ENCODE measurements around the gene PTPN22.

Gene PTPN22

DNA sequence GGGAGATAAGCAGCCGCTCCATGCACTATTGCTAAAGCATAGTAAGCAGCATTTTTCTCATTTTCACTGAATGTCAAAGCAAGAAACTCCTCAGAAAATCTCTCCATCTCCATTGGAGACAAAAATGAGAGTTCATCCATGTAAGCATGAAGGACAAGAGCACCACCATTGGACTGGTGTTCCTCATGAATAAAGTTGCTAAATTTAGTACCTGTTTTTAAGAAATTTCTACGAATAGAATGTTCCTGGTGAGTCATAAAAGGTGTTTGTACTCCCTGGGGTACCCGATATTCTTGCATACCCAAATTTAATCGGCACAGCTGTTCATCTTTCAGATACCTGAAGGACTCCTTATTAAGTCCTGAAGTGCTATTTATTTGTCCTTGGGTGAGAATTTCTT, 74.0 kb downstream of the PTPN22 start:
- TF ChIP-seq EZH2phosphoT487 (conservative IDR thresholded peaks at IDR 0.05; ENCODE audit: low read length), result no peak
- TF ChIP-seq, protein P1, sequence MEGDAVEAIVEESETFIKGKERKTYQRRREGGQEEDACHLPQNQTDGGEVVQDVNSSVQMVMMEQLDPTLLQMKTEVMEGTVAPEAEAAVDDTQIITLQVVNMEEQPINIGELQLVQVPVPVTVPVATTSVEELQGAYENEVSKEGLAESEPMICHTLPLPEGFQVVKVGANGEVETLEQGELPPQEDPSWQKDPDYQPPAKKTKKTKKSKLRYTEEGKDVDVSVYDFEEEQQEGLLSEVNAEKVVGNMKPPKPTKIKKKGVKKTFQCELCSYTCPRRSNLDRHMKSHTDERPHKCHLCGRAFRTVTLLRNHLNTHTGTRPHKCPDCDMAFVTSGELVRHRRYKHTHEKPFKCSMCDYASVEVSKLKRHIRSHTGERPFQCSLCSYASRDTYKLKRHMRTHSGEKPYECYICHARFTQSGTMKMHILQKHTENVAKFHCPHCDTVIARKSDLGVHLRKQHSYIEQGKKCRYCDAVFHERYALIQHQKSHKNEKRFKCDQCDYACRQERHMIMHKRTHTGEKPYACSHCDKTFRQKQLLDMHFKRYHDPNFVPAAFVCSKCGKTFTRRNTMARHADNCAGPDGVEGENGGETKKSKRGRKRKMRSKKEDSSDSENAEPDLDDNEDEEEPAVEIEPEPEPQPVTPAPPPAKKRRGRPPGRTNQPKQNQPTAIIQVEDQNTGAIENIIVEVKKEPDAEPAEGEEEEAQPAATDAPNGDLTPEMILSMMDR (IDR thresholded peaks at IDR 0.05; ENCODE audit: insufficient read depth, low read length, poor library complexity, severe bottlenecking), result no peak
- Histone ChIP-seq H3K9ac (ENCODE audit: low read length) (no peak overlapping the region), H3K79me2 (ENCODE audit: insufficient read depth, low read length) (peaks cover 49% of the 10 kb centered on the region), H3K27ac (ENCODE audit: low read depth, low read length) (no peak overlapping the region), H3F3A (ENCODE audit: insufficient read depth) (no peaks in the 10 kb centered on the region), H3K4me3 (ENCODE audit: insufficient read depth, low read length, poor library complexity, severe bottlenecking) (no peak overlapping the region), H3K9me3 (ENCODE audit: insufficient read depth, low read length) (no peaks in the 10 kb centered on the region), H3K27me3 (ENCODE audit: low read length) (no peaks in the 10 kb centered on the region), H3K4me2 (ENCODE audit: low read depth, low read length, poor library complexity, severe bottlenecking) (no peak overlapping the region), H3K36me3 (ENCODE audit: low read length) (peaks cover 26% of the 10 kb centered on the region; the same call in 1 of the 2 replicates), H4K20me1 (ENCODE audit: low read depth, low read length) (peaks cover 8% of the 10 kb centered on the region; the same call in 1 of the 2 replicates), H2AFZ (ENCODE audit: low read depth, low read length, severe bottlenecking) (no peak overlapping the region), H3K9me2 (replicated peaks; ENCODE audit: insufficient read depth, low read length) (no peaks in the 10 kb centered on the region)

DNA sequence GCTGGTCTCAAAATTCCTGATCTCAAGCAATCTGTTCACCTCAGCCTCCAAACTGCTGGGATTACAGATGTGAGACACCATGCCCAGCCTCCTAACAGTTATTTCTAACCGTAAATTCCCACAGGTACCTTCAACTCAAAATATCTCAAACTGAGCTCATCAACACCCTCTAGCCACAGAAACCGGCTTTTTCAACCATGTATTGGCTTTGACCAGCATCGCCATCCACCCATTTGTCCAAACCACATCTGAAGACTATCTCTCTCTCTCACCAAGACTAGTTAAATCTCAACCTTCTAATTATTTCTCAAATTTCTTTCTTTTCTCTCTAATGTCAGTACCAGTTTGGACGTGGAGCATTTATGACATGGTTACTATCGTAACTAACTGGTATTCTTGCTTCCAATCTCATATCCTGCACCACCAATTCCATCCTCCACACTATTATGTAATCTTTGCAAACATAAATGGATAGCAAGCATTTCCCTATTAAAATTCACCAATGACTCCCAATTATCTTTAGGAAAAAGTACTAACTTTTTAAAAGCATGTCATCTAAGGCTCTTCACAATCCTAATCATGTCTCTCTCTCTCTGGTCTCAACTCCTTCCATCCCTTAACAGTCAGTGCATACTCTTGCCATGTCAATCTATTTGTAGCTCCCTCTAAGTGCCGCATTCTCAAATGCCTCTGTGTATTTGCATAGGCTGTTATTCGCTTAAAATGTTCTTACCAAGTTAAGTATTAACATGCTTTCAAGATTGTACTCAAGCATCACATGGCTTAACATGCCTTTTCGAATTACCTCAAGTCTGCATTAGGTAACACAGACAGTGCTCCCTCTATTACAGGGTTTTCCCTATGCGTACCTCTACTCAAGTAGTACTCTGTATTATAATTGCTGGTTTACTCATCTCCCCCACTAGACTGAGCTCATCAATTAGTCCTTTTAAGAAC, 77.4 kb downstream of the PTPN22 start:
- H2AFZ ChIP-seq (ENCODE audit: low read depth, low read length, severe bottlenecking), result no peak overlapping the region
- H3F3A ChIP-seq (ENCODE audit: insufficient read depth), result no peaks in the 10 kb centered on the region; the same call in 1 of the 2 replicates
- peaks cover 28% of the 10 kb centered on the region for H3K79me2 ChIP-seq (ENCODE audit: insufficient read depth, low read length)
- no peak overlapping the region for H3K4me2 ChIP-seq (ENCODE audit: low read depth, low read length, poor library complexity, severe bottlenecking)
- H3K36me3 ChIP-seq (ENCODE audit: low read length), result peaks cover 26% of the 10 kb centered on the region; the same call in 1 of the 2 replicates
- H4K20me1 ChIP-seq (ENCODE audit: low read depth, low read length), result no peaks in the 10 kb centered on the region
- H3K27me3 ChIP-seq (ENCODE audit: low read length), result no peaks in the 10 kb centered on the region
- H3K4me3 ChIP-seq (ENCODE audit: insufficient read depth, low read length, poor library complexity, severe bottlenecking), result no peak overlapping the region
- no peaks in the 10 kb centered on the region for H3K9me2 ChIP-seq (replicated peaks; ENCODE audit: insufficient read depth, low read length)
- no peak overlapping the region for H3K27ac ChIP-seq (ENCODE audit: low read depth, low read length)
- TF ChIP-seq, protein P1 (IDR thresholded peaks at IDR 0.05; ENCODE audit: insufficient read depth, low read length, poor library complexity, severe bottlenecking), result no peak
- no peak for TF ChIP-seq EZH2phosphoT487 (conservative IDR thresholded peaks at IDR 0.05; ENCODE audit: low read length)
- H3K9me3 ChIP-seq (ENCODE audit: insufficient read depth, low read length), result no peaks in the 10 kb centered on the region
- H3K9ac ChIP-seq (ENCODE audit: low read length), result no peak overlapping the region

DNA sequence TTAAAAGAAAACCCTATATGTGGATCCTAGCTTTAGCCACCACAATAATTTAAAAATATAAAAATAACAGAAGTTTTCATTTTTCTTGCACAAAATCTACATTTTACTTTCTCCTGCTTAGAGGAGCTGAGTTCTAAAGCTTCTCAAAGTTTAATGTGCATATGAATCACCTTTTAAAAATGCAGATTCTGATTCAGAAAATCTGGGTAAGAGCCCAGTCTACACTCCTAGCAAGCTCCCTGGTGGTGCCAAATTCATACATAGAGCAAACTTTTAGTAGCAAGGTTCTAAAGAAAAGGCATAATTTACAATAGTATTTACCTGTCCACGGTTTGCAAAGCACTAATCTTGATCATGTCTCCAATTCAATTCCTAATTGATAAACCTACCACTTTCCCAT, 78.5 kb downstream of the PTPN22 start:
- Histone ChIP-seq H3K4me3 (ENCODE audit: insufficient read depth, low read length, poor library complexity, severe bottlenecking) (no peak overlapping the region), H4K20me1 (ENCODE audit: low read depth, low read length) (no peaks in the 10 kb centered on the region; the same call in 1 of the 2 replicates), H3K27me3 (ENCODE audit: low read length) (no peaks in the 10 kb centered on the region), H3K79me2 (ENCODE audit: insufficient read depth, low read length) (peaks cover 16% of the 10 kb centered on the region), H3K27ac (ENCODE audit: low read depth, low read length) (no peak overlapping the region), H2AFZ (ENCODE audit: low read depth, low read length, severe bottlenecking) (no peak overlapping the region), H3K9me2 (replicated peaks; ENCODE audit: insufficient read depth, low read length) (no peaks in the 10 kb centered on the region), H3F3A (ENCODE audit: insufficient read depth) (no peaks in the 10 kb centered on the region; the same call in 1 of the 2 replicates), H3K4me2 (ENCODE audit: low read depth, low read length, poor library complexity, severe bottlenecking) (no peak overlapping the region), H3K36me3 (ENCODE audit: low read length) (peaks cover 24% of the 10 kb centered on the region; the same call in 1 of the 2 replicates), H3K9me3 (ENCODE audit: insufficient read depth, low read length) (no peaks in the 10 kb centered on the region), H3K9ac (ENCODE audit: low read length) (no peak overlapping the region)
- TF ChIP-seq, protein P1 (IDR thresholded peaks at IDR 0.05; ENCODE audit: insufficient read depth, low read length, poor library complexity, severe bottlenecking), result no peak
- no peak for TF ChIP-seq EZH2phosphoT487 (conservative IDR thresholded peaks at IDR 0.05; ENCODE audit: low read length)

Measured in SU-DHL-6 (cell line).